Aorta (tissue), 5 donors: ENCODE measurements around the gene RMC1. TPM values are rescaled to one million over a fixed set of nuclear protein-coding genes. Genes with fewer than 3 reads are reported as not detected.
A peak's percentile ranks its signal among the peaks of the same experiment; 100 is the strongest.

Source experiments
- ATAC-seq: fragments of 200-7000 bp; cut with Tn5 transposase; one replicate; pipeline ENCODE4 v1.9.1; 2022; ENCODE audit warnings: moderate library complexity; ENCODE audit not compliant: low FRiP score
- DNase-seq, 2 donors: peaks; one replicate each; pipeline ENCODE4 v3.0.0-alpha.2; 2020
- H3K27ac ChIP-seq, 2 donors: one replicate each; pipeline ENCODE4 v1.5.1; 2013; ENCODE audit warnings: low read length in 2 of 2, mild to moderate bottlenecking in 2 of 2, moderate library complexity in 2 of 2, control low read depth in 1 of 2, inconsistent platforms in 1 of 2, low read depth in 1 of 2
- H3K27me3 ChIP-seq, 2 donors: one replicate each; pipeline ENCODE4 v1.6.1; 2013; ENCODE audit warnings: control low read depth in 1 of 2, low read length in 1 of 2, mild to moderate bottlenecking in 1 of 2, moderate library complexity in 1 of 2; ENCODE audit not compliant: insufficient read depth in 2 of 2, control insufficient read depth in 1 of 2
- H3K36me3 ChIP-seq, 2 donors: one replicate each; pipeline ENCODE4 v1.6.1; 2013; ENCODE audit warnings: control low read depth in 1 of 2, low read length in 1 of 2, mild to moderate bottlenecking in 1 of 2; ENCODE audit not compliant: insufficient read depth in 2 of 2, control insufficient read depth in 1 of 2
- H3K4me1 ChIP-seq, 2 donors: one replicate each; pipeline ENCODE4 v1.6.1; 2013; ENCODE audit warnings: low read length in 2 of 2, control low read depth in 1 of 2, mild to moderate bottlenecking in 1 of 2, moderate library complexity in 1 of 2; ENCODE audit not compliant: insufficient read depth in 2 of 2, control insufficient read depth in 1 of 2
- H3K4me3 ChIP-seq, 2 donors: one replicate each; pipeline ENCODE4 v1.5.1; 2013; ENCODE audit warnings: low read length in 2 of 2, control low read depth in 1 of 2, mild to moderate bottlenecking in 1 of 2
- H3K9me3 ChIP-seq: one replicate; pipeline ENCODE4 v1.6.1; 2013; ENCODE audit warnings: mild to moderate bottlenecking, low read length; ENCODE audit not compliant: control insufficient read depth
- WGBS, 2 donors: extraction: QIAGEN DNeasy Blood & Tissue Kit; methylation state at CpG; one replicate each; pipeline ENCODE4 v1.1.7; 2013; 5-methylcytosine and 5-hydroxymethylcytosine counted together
- intact Hi-C, 2 donors: fragments of 100-400 bp; cut with DNase I; formaldehyde crosslinking; loops; one replicate each; pipeline versions ENCODE4 v1.14.2 to v1.15.0; 2022
- polyA plus RNA-seq, 2 donors: library from polyadenylated mRNA; stranded (reverse); fragments of 200-250 nt; gene quantifications; one replicate each; pipeline ENCODE4 v1.2.3, GENCODE V29; 2013
- total RNA-seq, 2 donors: library from RNA; stranded (reverse); fragmentation: NEBNext Ultra II Directional; extraction: Animal tissue kit (Norgen Biotek cat#: 25700); gene quantifications; one replicate each; pipeline ENCODE4 v1.2.1, GENCODE V29; 2021
- donor health status: healthy with polysubstance abuse.
- donor health status: Bipolar disorder and iron deficiency.
- donor health status: DM: no; HTN: no; CAD: no.
- donor health status: DM: no; HTN: no; CAD: no.
- donor health status: DM: yes; HTN: yes; CAD: no.

Gene RMC1
- total and polyA plus RNA-seq, 4 donors, result 20.2 to 42.1 (median 28.2) TPM

- no peaks in the 10 kb centered on the region for H3K9me3 ChIP-seq
- H3K36me3 ChIP-seq, result peaks cover 15 to 21% of the 10 kb centered on the region in 2 donors
- no peak overlapping the region for H3K4me3 ChIP-seq
- H3K27ac ChIP-seq, result no peak overlapping the region
- DNase-seq (peak in 1 of 2 donors; percentile 11), ATAC-seq (no peak)
- 65 to 69% methylated on average over 4 of the region's 4 CpGs for WGBS, 2 donors
- intact Hi-C loops, result no loop called here
- no peaks in the 10 kb centered on the region for H3K27me3 ChIP-seq
- no peaks in the 10 kb centered on the region for H3K4me1 ChIP-seq
Observed at GRCh38 chr18:23532848-23533247, 29.5 kb downstream of the RMC1 start.

GRCh38 chr18:23534276-23534675 lies 31.0 kb downstream of the RMC1 start:
- WGBS, 2 donors, result 95% methylated on average over 16 of the region's 16 CpGs
- Histone ChIP-seq H3K9me3 (no peaks in the 10 kb centered on the region), H3K27me3 (no peaks in the 10 kb centered on the region), H3K36me3 (peaks cover 11 to 25% of the 10 kb centered on the region in 2 donors), H3K4me3 (no peak overlapping the region), H3K4me1 (no peaks in the 10 kb centered on the region), H3K27ac (no peak overlapping the region)
- DNase-seq, result peak in 1 of 2 donors; percentile 69
- intact Hi-C loops, result no loop called here
- ATAC-seq, result no peak

DNA sequence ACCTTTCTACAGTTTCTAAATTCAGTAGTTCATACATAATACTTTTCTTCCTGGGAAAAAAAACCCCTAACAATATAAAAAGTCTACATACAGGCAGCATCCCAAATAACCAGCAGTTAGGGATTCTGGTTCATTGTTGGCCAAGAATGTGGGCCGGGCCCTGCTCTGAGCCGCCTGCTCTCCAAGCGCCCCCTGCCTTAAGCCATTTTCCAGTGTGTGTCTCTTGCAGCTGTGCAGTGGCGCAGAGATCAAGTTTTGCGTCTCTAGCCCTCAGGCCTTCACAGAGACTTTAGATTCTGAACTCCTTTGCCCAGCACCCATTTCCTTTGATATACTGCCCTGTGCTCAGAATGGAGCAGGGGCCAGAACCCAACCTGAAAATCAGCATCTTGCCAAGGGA lies 32.9 kb downstream of the RMC1 start:
- no peaks in the 10 kb centered on the region for H3K4me1 ChIP-seq
- ATAC-seq, result no peak
- no peaks in the 10 kb centered on the region for H3K9me3 ChIP-seq
- intact Hi-C loops, result no loop called here
- no peaks in the 10 kb centered on the region for H3K27me3 ChIP-seq
- H3K36me3 ChIP-seq, result peaks cover 4 to 24% of the 10 kb centered on the region in 2 donors
- 88 to 90% methylated on average over 5 of the region's 5 CpGs for WGBS, 2 donors
- no peak overlapping the region for H3K4me3 ChIP-seq
- peak in 1 of 2 donors; percentile 33 for DNase-seq
- no peak overlapping the region for H3K27ac ChIP-seq

- Histone ChIP-seq H3K27ac (no peak overlapping the region), H3K9me3 (no peaks in the 10 kb centered on the region), H3K4me1 (no peaks in the 10 kb centered on the region), H3K36me3 (peaks cover 4 to 23% of the 10 kb centered on the region in 2 donors), H3K4me3 (no peak overlapping the region), H3K27me3 (no peaks in the 10 kb centered on the region)
- DNase-seq (no peak), ATAC-seq (no peak)
- intact Hi-C loops, result no loop called here
- WGBS, 2 donors, result 96 to 97% methylated on average over 7 of the region's 7 CpGs
Observed at GRCh38 chr18:23537274-23537673, 34.0 kb downstream of the RMC1 start.

DNA sequence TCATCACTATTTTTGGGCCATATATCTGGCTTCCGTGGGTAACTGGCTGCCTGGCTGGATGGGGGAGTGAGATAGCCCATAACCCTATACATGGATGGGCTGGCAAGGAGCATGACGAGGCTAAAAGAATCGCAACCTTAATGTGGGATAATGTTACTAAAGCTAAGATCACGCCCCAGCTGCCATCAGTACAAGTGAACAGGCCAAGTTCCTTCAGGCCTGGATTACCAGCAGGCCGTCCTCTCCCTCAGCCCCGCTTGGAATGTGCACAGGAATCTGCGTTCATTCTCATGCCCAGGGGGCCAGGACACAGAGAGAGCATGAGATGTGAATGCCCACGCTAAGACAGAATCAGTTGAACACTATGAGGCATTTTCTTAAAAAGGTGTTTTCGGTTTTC lies 34.7 kb downstream of the RMC1 start:
- no peaks in the 10 kb centered on the region for H3K4me1 ChIP-seq
- peaks cover 4 to 23% of the 10 kb centered on the region in 2 donors for H3K36me3 ChIP-seq
- no peak for ATAC-seq
- 82 to 84% methylated on average over 9 of the region's 9 CpGs for WGBS, 2 donors
- no peak for DNase-seq
- no peaks in the 10 kb centered on the region for H3K9me3 ChIP-seq
- H3K27me3 ChIP-seq, result no peaks in the 10 kb centered on the region
- no peak overlapping the region for H3K4me3 ChIP-seq
- intact Hi-C loops, result no loop called here
- H3K27ac ChIP-seq, result no peak overlapping the region

DNA sequence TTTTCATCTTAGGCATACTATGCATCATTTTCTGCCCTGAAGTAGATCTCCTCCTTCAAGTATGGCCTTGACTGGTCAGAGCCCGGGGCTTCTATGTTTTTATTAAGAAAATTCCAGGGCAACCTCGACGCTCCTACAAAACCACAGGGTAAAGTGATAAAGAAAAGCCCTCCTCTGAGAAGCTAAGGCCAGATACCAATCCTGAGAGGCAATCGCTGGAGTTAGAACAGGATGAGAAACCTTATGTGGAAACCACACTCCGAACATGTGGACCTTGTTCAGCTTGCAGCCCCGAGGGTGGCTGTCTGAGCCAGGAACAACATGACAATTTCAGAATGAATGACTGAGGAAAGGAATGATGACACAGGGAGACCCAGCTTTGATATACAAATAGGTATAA lies 35.6 kb downstream of the RMC1 start:
- Histone ChIP-seq H3K27ac (no peak overlapping the region), H3K9me3 (no peaks in the 10 kb centered on the region), H3K4me1 (no peaks in the 10 kb centered on the region), H3K4me3 (no peak overlapping the region), H3K36me3 (peaks cover 4 to 26% of the 10 kb centered on the region in 2 donors), H3K27me3 (no peaks in the 10 kb centered on the region)
- 66 to 71% methylated on average over 6 of the region's 6 CpGs for WGBS, 2 donors
- intact Hi-C loops, result no loop called here
- no peak for DNase-seq
- ATAC-seq, result no peak

DNA sequence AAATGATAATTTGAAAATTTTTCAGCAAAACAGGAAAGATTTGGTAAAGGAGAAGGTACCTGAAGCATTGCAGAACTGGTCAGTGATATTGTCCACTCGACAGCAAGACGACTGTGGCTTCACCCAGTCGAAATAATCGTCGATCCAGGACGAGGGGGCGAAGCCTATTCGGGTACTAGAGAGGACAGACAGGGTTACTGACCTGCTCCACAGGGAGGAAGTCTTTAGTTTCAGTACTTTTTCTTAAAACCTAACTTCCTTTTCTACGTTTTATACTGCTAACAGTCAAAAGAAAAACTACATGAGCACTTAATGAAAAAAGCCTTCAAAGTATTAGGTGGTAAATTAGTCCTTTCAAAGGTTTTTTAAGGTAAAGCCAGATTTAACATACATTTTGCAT lies 36.0 kb downstream of the RMC1 start:
- Histone ChIP-seq H3K4me3 (no peak overlapping the region), H3K27me3 (no peaks in the 10 kb centered on the region), H3K36me3 (peaks cover 2 to 28% of the 10 kb centered on the region in 2 donors), H3K9me3 (no peaks in the 10 kb centered on the region), H3K4me1 (no peaks in the 10 kb centered on the region), H3K27ac (no peak overlapping the region)
- intact Hi-C loops, result no loop called here
- 90 to 91% methylated on average over 9 of the region's 9 CpGs for WGBS, 2 donors
- ATAC-seq (no peak), DNase-seq (no peak)

DNA sequence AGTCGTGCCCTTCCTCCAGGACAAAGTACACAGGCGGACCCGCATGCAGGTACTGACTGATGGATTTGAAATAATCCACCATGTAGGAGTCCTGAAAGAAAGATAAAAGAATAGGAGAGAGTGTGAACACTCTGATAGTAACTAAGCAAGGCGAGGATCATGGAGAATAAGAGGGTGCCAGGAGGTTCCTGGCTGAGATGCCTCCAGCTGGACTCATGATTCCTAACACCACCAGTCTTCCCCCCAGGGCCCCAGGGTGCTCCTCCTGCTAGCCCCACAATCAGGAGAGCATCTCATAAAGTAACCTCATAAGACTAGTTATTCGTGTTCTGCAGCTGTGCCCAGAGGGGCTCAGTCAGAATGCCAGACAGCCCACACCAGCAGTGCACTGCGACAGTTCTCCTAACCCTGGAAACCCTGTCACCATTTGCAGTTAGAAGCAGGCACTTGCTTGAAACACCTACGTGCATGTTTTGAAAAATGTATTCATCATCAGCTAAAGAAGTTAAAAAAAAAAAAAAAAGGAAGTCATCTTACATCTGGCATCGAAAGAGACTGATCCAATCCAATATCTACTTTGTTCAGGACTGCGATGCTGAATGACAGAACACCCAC lies 36.7 kb downstream of the RMC1 start:
- intact Hi-C loops, result no loop called here
- DNase-seq (no peak), ATAC-seq (no peak)
- 87% methylated on average over 9 of the region's 9 CpGs for WGBS, 2 donors
- Histone ChIP-seq H3K4me1 (no peaks in the 10 kb centered on the region), H3K9me3 (no peaks in the 10 kb centered on the region), H3K27ac (no peak overlapping the region), H3K36me3 (peaks cover 0 to 30% of the 10 kb centered on the region in 2 donors), H3K27me3 (no peaks in the 10 kb centered on the region), H3K4me3 (no peak overlapping the region)

DNA sequence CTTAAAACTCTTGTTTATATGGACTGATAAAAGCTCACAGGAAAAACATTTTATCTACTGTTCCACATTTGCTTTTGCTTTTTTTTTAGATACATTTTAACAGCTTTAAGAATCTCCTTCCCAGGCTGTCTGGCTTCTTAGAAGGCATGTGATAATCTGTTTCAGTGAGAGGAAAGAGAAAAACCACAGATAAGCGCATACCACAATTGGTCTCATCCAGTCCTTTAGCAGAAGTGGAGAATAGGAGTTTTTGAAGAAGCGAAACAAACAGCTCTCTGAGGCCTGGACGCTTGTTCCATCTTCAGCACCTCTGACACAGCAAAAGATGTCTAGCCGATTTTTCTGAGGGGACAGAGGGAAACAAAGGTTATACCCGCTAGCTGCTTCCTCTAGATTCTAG lies 37.6 kb downstream of the RMC1 start:
- intact Hi-C loops, result no loop called here
- DNase-seq, result no peak
- no peak for ATAC-seq
- no peaks in the 10 kb centered on the region for H3K4me1 ChIP-seq
- WGBS, 2 donors, result 91 to 92% methylated on average over 5 of the region's 5 CpGs
- peaks cover 0 to 27% of the 10 kb centered on the region in 2 donors for H3K36me3 ChIP-seq
- no peaks in the 10 kb centered on the region for H3K27me3 ChIP-seq
- no peak overlapping the region for H3K27ac ChIP-seq
- no peaks in the 10 kb centered on the region for H3K9me3 ChIP-seq
- no peak overlapping the region for H3K4me3 ChIP-seq
